GM12873 (cell line): Measurements from ENCODE around the gene NME7.

Experiments used
- TF ChIP-seq, protein P1 (sequence below): IDR thresholded peaks from 2 replicates; pipeline ENCODE4 v1.5.1; 2012; ENCODE audit warnings: low read depth, mild to moderate bottlenecking, moderate library complexity, low read length, control low read depth; ENCODE audit not compliant: insufficient read depth; ENCODE audit errors: missing control alignments

NME7 gene

DNA sequence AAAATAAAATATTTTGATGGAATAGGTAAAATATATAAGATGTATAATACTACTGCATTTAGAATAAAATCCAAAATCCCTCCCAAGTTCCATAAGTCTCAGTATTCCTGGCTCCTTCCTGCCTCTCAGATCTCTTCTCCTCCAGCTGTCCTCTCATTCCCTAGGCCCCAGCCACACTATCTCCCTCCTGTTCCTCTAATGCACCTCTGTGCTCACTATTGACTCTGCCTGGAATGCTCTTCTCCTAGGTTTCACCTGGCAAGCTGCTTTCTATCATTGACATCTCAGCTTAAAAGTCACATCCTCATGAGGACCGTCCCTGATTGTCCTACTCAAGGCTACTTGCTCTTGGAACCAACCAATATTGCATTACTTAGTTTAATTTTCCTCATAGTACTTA, 7.2 kb downstream of the NME7 start:
- TF ChIP-seq, protein P1, sequence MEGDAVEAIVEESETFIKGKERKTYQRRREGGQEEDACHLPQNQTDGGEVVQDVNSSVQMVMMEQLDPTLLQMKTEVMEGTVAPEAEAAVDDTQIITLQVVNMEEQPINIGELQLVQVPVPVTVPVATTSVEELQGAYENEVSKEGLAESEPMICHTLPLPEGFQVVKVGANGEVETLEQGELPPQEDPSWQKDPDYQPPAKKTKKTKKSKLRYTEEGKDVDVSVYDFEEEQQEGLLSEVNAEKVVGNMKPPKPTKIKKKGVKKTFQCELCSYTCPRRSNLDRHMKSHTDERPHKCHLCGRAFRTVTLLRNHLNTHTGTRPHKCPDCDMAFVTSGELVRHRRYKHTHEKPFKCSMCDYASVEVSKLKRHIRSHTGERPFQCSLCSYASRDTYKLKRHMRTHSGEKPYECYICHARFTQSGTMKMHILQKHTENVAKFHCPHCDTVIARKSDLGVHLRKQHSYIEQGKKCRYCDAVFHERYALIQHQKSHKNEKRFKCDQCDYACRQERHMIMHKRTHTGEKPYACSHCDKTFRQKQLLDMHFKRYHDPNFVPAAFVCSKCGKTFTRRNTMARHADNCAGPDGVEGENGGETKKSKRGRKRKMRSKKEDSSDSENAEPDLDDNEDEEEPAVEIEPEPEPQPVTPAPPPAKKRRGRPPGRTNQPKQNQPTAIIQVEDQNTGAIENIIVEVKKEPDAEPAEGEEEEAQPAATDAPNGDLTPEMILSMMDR = no peak

DNA sequence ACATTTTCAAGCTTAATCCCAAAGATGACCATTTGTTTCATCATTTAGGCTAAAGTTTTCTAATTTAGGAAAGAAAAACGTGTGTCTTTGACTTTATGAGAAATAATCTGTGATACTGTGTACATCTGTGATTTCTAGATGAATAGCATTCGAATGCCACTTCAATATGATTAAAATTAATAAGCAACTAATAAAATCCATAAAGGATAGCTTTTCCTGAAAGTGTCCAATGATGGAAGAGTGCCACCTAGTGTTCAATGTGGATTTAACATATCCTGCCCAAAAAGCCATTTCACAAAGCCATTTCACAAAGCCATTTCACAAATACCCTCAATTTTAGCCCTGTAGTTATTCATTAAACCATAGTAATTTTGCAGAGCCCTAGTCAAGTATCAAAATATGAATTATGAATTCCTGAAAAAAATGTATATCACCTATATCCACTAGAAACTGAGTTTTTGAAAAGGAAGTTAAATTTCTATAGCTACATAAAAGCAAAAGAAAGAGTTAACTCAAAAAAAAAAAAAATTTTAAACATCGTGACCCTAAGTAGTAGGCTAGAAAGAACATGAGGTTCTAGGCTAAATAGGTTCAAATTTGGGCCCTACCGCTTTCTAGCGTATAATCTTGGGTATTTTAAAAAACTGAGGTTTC, 19.1 kb downstream of the NME7 start:
- TF ChIP-seq, protein P1 = peak; percentile 64

DNA sequence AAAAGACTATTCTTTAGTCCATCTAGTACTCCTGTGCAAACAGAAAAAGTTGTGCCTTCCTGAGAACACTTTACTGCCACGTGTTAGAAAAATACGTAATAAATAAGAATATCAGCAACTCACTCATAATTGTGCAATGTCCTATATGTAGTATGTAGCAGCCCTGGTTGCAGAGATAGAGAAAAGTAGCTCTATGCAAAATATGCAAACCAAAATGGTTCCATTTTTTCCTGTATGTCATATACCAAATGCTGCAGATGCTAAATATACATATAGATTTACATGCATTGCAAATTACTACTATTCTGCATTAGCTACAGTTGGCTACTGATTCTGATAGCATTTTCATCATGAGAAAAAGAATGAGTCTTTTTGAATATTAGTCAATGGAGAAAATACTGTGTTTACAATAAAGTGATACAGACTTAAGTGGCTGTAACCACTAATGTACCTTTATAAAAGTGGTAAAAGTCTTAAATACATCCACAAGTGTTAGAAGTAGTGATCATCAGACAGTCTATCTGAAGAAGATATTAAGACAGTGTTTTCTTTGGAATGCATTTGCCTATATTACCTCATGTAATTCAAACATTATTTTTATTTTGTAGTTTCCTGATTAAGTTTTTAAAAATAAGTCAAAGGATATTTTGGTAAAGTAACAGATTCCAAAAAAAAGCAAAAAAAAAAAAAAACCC, 19.8 kb downstream of the NME7 start:
- TF ChIP-seq, protein P1 = no peak

DNA sequence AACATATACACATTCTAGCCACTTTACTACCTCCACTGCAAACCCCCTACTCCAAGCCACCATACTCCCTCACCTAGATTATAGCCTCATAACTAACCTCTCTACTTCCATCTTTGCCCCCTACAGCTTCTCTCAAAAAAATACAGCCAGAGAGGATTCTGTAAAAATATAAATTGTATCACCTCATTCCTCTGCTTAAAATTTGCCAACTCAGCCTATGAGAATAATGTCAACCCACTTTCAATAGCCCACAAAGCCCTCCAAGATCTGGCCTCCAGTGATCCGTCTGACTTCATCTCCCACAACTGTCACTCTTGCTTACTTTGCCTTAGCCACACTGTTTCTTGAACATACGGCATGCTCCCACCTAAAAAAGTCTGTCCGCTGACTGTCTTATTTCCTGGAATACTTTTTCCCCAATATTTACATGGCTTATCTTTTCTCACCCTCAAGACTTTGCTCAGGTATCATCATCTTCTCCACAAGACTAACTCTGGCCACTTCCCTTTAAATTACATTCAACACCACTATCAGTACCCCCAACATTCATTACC, 21.5 kb downstream of the NME7 start:
- TF ChIP-seq, protein P1 = no peak

DNA sequence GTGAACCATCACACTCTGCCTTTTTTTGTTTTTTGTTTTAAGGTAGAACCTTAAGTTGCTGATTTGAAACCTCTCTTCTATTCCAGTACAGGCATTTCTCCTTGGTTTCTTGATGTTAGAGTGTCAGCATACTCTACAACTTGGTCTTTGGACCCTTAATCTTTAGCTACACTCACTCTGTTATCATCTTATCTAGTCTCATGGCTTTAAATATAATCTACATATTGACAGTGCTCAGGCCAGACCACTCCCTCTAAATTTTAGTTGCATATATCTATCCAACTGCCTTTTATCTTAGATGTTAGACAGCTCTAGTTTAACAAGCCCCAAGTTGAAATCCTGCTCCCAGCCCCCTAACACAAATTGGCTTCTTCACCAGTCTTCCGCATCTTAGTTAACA, 22.1 kb downstream of the NME7 start:
- TF ChIP-seq, protein P1 = no peak

DNA sequence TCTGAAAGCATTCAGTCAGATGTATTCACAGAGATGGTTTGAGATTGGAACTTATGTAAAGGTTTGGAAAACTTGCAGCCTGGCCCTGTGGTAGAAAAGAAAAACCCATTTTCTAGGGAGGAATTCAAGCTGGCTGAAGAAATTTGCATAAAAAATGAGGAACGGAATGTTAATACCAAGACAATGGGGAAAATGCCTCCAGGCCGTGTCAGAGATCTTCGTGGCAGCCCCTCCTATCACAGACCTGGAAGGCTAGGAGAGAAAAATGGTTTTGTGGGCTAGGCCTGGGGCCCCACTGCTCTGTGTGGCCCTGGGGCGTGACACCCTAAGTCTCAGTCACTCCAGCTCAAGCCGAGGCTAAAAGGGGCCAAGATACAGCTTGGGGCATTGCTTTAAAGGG, 26.7 kb downstream of the NME7 start:
- TF ChIP-seq, protein P1 = no peak

DNA sequence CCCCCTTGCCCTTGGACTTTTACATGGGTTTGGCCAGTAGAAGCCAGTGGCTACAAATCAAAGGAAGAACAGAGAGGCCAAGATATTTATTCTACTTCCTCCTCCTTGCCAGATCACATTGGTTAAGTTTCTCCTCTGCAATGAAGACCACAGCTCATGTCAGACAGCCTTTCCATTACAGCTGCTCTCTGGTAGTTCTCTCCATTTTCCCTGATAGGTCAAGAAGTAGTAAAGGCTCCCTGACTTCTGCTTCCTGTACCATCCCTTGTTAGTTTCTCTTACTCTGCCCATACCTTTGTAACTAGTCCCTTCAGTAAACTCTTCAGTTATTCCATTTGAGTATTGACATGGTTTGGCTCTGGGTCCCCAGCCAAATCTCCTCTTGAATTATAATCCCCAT, 27.8 kb downstream of the NME7 start:
- TF ChIP-seq, protein P1 = no peak
